Gastrocnemius medialis (tissue), 4 donors: ENCODE data around the gene CBY2.

ENCODE experiments used
- CTCF ChIP-seq, 5 experiments: fragments of 450-650 bp in 3 of 5; fragments of 200-600 bp in 2 of 5; sonication (generic) in 2 of 5; IDR thresholded peaks in 4 of 5; conservative IDR thresholded peaks in 1 of 5; 1 replicate in 4 of 5; 2 replicates in 1 of 5; pipeline ENCODE4 v1.5.1; 2016 to 2019; ENCODE audit warnings: antibody characterized with exemption in 5 of 5, mild to moderate bottlenecking in 3 of 5, moderate library complexity in 3 of 5
- POLR2A ChIP-seq, 2 donors: fragments of 450-650 bp; IDR thresholded peaks; one replicate each; pipeline ENCODE4 v1.6.1; 2017; ENCODE audit warnings: antibody characterized with exemption in 2 of 2, mild to moderate bottlenecking in 2 of 2, moderate library complexity in 2 of 2

GRCh38 chr13:45742985-45743384 lies 40.9 kb downstream of the CBY2 start:
- TF ChIP-seq POLR2A (IDR thresholded peaks at IDR 0.05): no peak
- no peak for TF ChIP-seq CTCF (IDR thresholded peaks at IDR 0.05 in 4 of 5, conservative IDR thresholded peaks at IDR 0.05 in 1 of 5)
